SJSA1 (cell line): Measurements from ENCODE around the gene EEFSEC. TPM values are rescaled to one million over a fixed set of nuclear protein-coding genes. Genes with fewer than 3 reads are reported as not detected.
A peak's percentile ranks its signal among the peaks of the same experiment; 100 is the strongest.

Experiments
- DNase-seq, 2 experiments: peaks; one replicate each; pipeline ENCODE4 v3.0.0-alpha.2; 2015 to 2020; ENCODE audit warnings: low spot score in 2 of 2, low read depth in 1 of 2
- H3K27ac ChIP-seq: fragments of 250-450 bp; sonication (Bioruptor Pico); 2 replicates; pipeline ENCODE4 v1.5.1; 2020; ENCODE audit warnings: mild to moderate bottlenecking, moderate library complexity
- H3K27me3 ChIP-seq: fragments of 250-450 bp; sonication (Bioruptor Pico); replicated peaks from 2 replicates; pipeline ENCODE4 v1.5.1; 2020; ENCODE audit warnings: mild to moderate bottlenecking, moderate library complexity
- H3K36me3 ChIP-seq: fragments of 250-450 bp; sonication (Bioruptor Pico); 2 replicates; pipeline ENCODE4 v1.5.1; 2020; ENCODE audit warnings: mild to moderate bottlenecking
- H3K4me1 ChIP-seq: fragments of 250-450 bp; sonication (Bioruptor Pico); replicated peaks from 2 replicates; pipeline ENCODE4 v1.6.1; 2021; ENCODE audit warnings: mild to moderate bottlenecking
- H3K4me3 ChIP-seq: fragments of 250-450 bp; sonication (Bioruptor Pico); 2 replicates; pipeline ENCODE4 v1.5.1; 2020; ENCODE audit warnings: mild to moderate bottlenecking
- H3K9me3 ChIP-seq: fragments of 250-450 bp; sonication (Bioruptor Pico); replicated peaks from 2 replicates; pipeline ENCODE4 v1.5.1; 2020; ENCODE audit warnings: mild to moderate bottlenecking
- total RNA-seq: library from RNA; depleted of rRNA; stranded (reverse); fragments of >200 nt; shearing (Covaris generic); gene quantifications from 2 replicates; pipeline ENCODE4 v1.2.3, GENCODE V29; 2014

The EEFSEC gene
- total RNA-seq, 1 experiment from 2014 or later = 5.5 TPM

DNA sequence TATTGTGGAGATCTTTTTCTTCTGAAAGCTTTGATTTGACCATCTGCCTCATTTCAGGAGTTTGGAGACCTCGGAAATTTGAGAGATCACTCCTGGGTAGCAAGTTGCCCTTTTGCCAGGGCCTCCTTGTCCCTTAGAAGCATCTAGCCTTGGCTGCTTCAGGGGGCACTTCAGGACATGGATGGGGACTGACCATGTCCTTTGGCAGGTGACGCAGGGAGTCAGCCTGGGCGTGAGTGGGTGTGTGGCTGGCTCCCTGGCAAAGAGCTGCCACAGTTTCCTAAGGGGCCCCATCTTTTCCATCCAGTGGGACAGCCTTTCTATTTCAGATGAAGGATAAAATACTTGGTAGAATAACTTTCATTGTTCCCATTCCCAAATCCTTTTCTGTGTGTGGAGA lies 27.6 kb downstream of the EEFSEC start:
- no peak for DNase-seq
- H3K9me3 ChIP-seq = no peaks in the 10 kb centered on the region
- no peak overlapping the region for H3K27ac ChIP-seq
- no peak overlapping the region for H3K4me3 ChIP-seq
- peaks cover 4% of the 10 kb centered on the region; the same call in 1 of the 2 replicates for H3K4me1 ChIP-seq
- no peaks in the 10 kb centered on the region for H3K27me3 ChIP-seq
- no peaks in the 10 kb centered on the region for H3K36me3 ChIP-seq

DNA sequence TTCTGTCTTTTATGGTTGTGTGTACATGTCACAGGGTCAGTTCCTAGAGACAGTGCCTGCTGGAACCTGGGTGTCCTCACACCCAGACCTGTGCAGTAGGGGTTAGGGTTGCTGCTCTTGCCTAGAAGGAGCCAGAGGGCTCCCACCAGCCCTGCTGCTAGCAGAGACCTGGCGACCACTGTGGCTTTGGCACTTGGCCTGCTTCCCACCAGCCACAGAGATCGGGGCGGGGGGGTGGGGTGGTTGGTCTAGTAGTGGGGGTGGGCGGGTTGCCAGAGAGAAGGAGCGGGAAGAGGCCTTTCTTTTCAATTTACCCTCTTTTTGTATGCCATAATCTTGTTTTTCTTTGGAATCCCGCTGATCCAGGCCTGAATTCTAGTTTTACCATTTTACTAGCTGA lies 29.4 kb downstream of the EEFSEC start:
- Histone ChIP-seq H3K4me3 (no peak overlapping the region), H3K4me1 (peaks cover 2% of the 10 kb centered on the region; the same call in 1 of the 2 replicates), H3K36me3 (no peaks in the 10 kb centered on the region), H3K27ac (no peak overlapping the region), H3K27me3 (no peaks in the 10 kb centered on the region), H3K9me3 (no peaks in the 10 kb centered on the region)
- peak in 1 of 2 experiments; percentile 19 for DNase-seq

- Histone ChIP-seq H3K27me3 (no peaks in the 10 kb centered on the region), H3K4me1 (no peaks in the 10 kb centered on the region), H3K9me3 (no peaks in the 10 kb centered on the region)
Observed at GRCh38 chr3:128185630-128186447, 32.6 kb downstream of the EEFSEC start.

GRCh38 chr3:128187495-128187894 lies 34.2 kb downstream of the EEFSEC start:
- Histone ChIP-seq H3K27me3 (no peaks in the 10 kb centered on the region), H3K36me3 (no peaks in the 10 kb centered on the region), H3K9me3 (no peaks in the 10 kb centered on the region), H3K4me1 (no peaks in the 10 kb centered on the region), H3K4me3 (no peak overlapping the region), H3K27ac (no peak overlapping the region)
- DNase-seq = no peak

More at GRCh38 chr3:128185630-128186447, 32.6 kb downstream of the EEFSEC start:
- Histone ChIP-seq H3K4me3 (no peak overlapping the region), H3K36me3 (no peaks in the 10 kb centered on the region), H3K27ac (no peak overlapping the region)
- DNase-seq = no peak

DNA sequence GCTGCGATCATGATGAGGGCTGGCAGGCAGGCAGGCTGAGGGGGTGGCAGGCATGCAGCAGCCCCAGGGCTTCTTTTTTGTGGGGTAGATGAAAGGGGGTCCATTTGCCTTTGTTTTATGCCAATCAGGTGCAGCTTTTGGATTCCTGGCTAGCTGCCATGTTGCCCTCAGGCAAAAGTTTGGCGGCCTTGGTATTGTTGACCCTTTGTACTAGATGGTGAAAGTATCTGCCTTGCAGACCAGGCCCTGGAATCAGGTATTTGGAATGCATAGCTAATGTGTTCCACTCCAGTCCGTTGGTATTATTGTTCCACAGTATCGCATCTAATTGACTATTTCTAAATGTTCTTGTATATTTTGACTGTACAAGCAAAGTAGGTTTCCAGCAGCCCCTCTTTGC lies 35.0 kb downstream of the EEFSEC start:
- peak in 1 of 2 experiments; percentile 28 for DNase-seq
- no peak overlapping the region for H3K27ac ChIP-seq

GRCh38 chr3:128188956-128189355 lies 35.7 kb downstream of the EEFSEC start:
- H3K27ac ChIP-seq = no peak overlapping the region
- DNase-seq = peak in 1 of 2 experiments; percentile 24
- H3K4me1 ChIP-seq = no peaks in the 10 kb centered on the region

More for the DNA sequence above, 35.0 kb downstream of the EEFSEC start:
- Histone ChIP-seq H3K4me3 (no peak overlapping the region), H3K27me3 (no peaks in the 10 kb centered on the region), H3K36me3 (no peaks in the 10 kb centered on the region), H3K9me3 (no peaks in the 10 kb centered on the region), H3K4me1 (no peaks in the 10 kb centered on the region)

GRCh38 chr3:128190501-128190900 lies 37.2 kb downstream of the EEFSEC start:
- Histone ChIP-seq H3K4me3 (no peak overlapping the region), H3K4me1 (no peaks in the 10 kb centered on the region), H3K9me3 (no peaks in the 10 kb centered on the region), H3K27me3 (no peaks in the 10 kb centered on the region), H3K27ac (no peak overlapping the region), H3K36me3 (no peaks in the 10 kb centered on the region)
- no peak for DNase-seq

More at GRCh38 chr3:128188956-128189355, 35.7 kb downstream of the EEFSEC start:
- Histone ChIP-seq H3K27me3 (no peaks in the 10 kb centered on the region), H3K9me3 (no peaks in the 10 kb centered on the region), H3K36me3 (no peaks in the 10 kb centered on the region), H3K4me3 (no peak overlapping the region)

DNA sequence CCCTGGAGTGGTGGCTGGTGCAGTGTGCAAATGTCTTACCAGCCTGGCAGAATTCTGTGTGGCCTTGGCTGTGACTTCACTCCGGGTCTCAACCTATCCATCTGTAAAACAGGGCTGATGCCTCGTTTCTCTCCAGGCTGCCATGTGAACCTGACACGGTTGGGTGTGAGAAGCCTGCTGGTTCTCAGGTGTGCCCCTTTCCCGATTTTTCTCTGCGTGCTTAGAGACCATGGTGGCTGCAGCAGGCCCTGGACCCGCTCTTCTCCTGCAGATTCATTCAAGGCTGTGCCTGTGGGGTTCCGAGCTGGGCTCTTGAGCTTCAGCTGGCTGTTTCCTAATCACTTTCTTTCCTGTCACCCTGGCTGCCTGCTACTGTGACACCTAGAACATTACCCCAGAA lies 38.9 kb downstream of the EEFSEC start:
- H3K36me3 ChIP-seq = no peaks in the 10 kb centered on the region
- H3K4me1 ChIP-seq = no peaks in the 10 kb centered on the region; the same call in 1 of the 2 replicates
- no peaks in the 10 kb centered on the region for H3K27me3 ChIP-seq
- H3K9me3 ChIP-seq = no peaks in the 10 kb centered on the region
- H3K27ac ChIP-seq = no peak overlapping the region
- peak in 1 of 2 experiments; percentile 14 for DNase-seq
- H3K4me3 ChIP-seq = no peak overlapping the region

DNA sequence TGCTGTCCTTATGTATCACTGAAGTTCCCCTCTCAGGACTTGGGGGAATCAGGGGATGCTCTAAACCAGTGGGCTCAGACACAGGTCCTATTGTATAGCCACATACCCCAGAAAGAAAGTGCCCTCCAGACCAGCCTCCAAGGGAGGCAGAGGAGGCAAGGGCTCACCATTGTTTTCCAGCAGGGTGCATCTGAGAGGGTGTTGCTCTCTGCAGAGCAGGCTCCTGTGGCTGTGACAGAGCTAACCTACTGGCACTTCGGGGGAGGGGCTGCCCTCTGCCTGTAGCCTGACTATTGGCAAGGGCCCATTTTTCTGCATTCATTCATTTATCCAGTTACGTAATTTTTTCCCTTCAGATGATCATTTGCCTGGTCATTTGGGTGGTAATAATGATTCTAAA lies 39.9 kb downstream of the EEFSEC start:
- Histone ChIP-seq H3K36me3 (no peaks in the 10 kb centered on the region), H3K4me1 (no peaks in the 10 kb centered on the region; the same call in 1 of the 2 replicates), H3K27me3 (no peaks in the 10 kb centered on the region), H3K27ac (no peak overlapping the region), H3K4me3 (no peak overlapping the region), H3K9me3 (no peaks in the 10 kb centered on the region)
- peak in 1 of 2 experiments; percentile 30 for DNase-seq

DNA sequence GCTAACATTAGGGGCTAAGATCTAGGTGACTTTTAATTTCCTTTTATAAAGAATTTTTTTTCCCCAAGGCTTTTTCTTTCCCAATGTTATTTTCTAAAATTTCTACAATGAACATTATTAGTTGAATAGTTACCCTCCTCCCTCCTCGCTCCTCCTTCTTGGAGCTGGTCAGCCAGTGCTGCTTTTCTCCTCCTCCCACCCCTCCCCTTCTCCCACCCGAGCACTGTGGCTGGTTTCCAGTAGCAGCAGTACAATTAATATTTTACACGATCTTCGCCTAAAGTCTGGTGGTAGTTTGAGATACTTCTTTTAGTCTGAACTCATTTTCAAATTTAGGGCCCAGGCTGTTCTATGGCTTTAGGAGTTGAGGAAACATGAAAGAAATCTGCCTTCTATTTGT lies 41.6 kb downstream of the EEFSEC start:
- Histone ChIP-seq H3K27me3 (no peaks in the 10 kb centered on the region), H3K4me3 (no peak overlapping the region), H3K4me1 (no peaks in the 10 kb centered on the region; the same call in 1 of the 2 replicates), H3K36me3 (no peaks in the 10 kb centered on the region), H3K9me3 (no peaks in the 10 kb centered on the region), H3K27ac (no peak overlapping the region)
- DNase-seq = no peak

DNA sequence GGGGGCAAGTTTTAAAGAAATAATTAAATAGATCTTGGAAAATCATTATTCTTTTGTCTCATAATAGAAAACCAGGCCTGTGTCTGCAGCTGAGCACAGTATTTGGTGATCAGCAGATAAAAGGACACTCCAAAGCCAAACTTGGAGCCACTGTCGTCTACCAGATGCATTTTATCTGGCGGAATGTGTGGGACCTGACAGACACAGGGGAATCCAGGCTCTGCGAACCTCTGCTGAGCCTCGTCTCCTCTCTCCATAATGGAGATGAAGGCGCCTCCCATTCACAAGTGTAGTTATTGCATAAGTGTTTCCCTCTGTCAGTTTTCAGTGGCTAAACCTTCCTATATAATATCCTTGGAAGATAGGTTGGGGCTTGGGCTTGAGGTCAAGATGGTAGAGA lies 42.1 kb downstream of the EEFSEC start:
- H3K27ac ChIP-seq = no peak overlapping the region
- no peak overlapping the region for H3K4me3 ChIP-seq
- no peaks in the 10 kb centered on the region for H3K36me3 ChIP-seq
- H3K9me3 ChIP-seq = no peaks in the 10 kb centered on the region
- DNase-seq = no peak
- H3K4me1 ChIP-seq = no peaks in the 10 kb centered on the region; the same call in 1 of the 2 replicates
- H3K27me3 ChIP-seq = no peaks in the 10 kb centered on the region

DNA sequence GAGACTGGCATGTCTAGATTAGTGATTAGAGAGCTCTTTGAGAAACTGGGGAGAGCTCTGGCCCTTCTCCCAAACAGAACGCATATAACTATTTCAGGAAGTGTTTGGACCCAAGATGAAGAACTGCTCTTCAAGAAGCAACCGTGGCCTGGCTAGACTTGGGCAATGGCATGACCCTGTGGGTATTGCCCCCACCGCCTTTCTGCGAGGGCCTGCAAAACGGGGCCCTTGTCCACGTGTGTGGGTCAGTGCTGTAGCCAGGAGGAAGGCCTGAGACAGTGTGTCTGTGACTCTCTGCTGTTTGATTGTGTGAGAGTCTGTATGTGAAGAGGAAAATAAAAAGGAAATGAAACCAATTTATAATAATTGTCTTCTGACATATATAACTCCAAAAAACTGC lies 42.5 kb downstream of the EEFSEC start:
- Histone ChIP-seq H3K4me3 (no peak overlapping the region), H3K27ac (no peak overlapping the region), H3K9me3 (no peaks in the 10 kb centered on the region), H3K36me3 (no peaks in the 10 kb centered on the region), H3K27me3 (no peaks in the 10 kb centered on the region), H3K4me1 (no peaks in the 10 kb centered on the region; the same call in 1 of the 2 replicates)
- DNase-seq = no peak

DNA sequence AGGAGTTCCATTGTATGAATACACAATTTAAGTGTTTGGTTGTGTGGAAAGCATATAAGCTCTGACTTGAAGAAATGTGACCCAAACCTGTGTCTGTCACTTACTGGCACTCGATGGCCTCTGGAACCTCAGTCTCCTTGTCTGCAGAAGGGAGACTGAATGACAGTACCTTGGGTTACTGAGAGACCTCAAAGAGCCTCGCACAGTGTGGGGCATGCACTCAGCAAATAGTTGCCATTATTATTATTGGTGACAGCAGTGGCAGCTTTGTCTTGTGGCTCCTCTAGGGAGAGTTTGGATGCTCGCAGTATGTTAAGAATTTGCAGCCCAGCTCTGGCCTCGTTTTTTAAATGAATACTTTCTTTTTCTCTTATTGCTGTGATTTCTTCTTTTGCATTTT lies 43.4 kb downstream of the EEFSEC start:
- Histone ChIP-seq H3K27ac (no peak overlapping the region), H3K27me3 (no peaks in the 10 kb centered on the region), H3K4me1 (no peaks in the 10 kb centered on the region; the same call in 1 of the 2 replicates), H3K4me3 (no peak overlapping the region), H3K9me3 (no peaks in the 10 kb centered on the region), H3K36me3 (no peaks in the 10 kb centered on the region)
- DNase-seq = no peak

- Histone ChIP-seq H3K4me3 (no peak overlapping the region), H3K27ac (no peak overlapping the region), H3K27me3 (no peaks in the 10 kb centered on the region), H3K36me3 (no peaks in the 10 kb centered on the region), H3K4me1 (no peaks in the 10 kb centered on the region; the same call in 1 of the 2 replicates), H3K9me3 (no peaks in the 10 kb centered on the region)
- DNase-seq = no peak
Observed at GRCh38 chr3:128197855-128198254, 44.6 kb downstream of the EEFSEC start.
